ENCODE measurements around the gene RTRAF. TPM values are rescaled to one million over a fixed set of nuclear protein-coding genes. Genes with fewer than 3 reads are reported as not detected.

The RTRAF gene
- total RNA-seq, 1 experiment from 2014 or later = 190 TPM

GRCh38 chr14:52026901-52027300 is 37.6 kb downstream of the RTRAF start (continued):
- no peak for TF ChIP-seq JUND (IDR thresholded peaks at IDR 0.05)
- TF ChIP-seq ZNF274 (IDR thresholded peaks at IDR 0.05; ENCODE audit: low read depth, low read length) = no peak
- no peak for TF ChIP-seq REST (IDR thresholded peaks at IDR 0.05; ENCODE audit: low read depth)
- TF ChIP-seq MAX (IDR thresholded peaks at IDR 0.05) = no peak
- TF ChIP-seq POLR2AphosphoS5 (IDR thresholded peaks at IDR 0.05; ENCODE audit: low read depth, low read length) = no peak

GRCh38 chr14:52029881-52030280 is 40.5 kb downstream of the RTRAF start:
- peaks cover 5 to 9% of the 10 kb centered on the region in 2 experiments; a peak in 2 of 4 replicates for H3K4me1 ChIP-seq (ENCODE audit: control insufficient read depth in 1 of 2, insufficient read depth in 2 of 2, low read length in 2 of 2)
- no peaks in the 10 kb centered on the region for H3K9me2 ChIP-seq (ENCODE audit: insufficient read depth)
- H2AFZ ChIP-seq (ENCODE audit: low read depth, low read length, poor library complexity, severe bottlenecking) = no peak overlapping the region
- H3K4me3 ChIP-seq (replicated peaks in 1 of 2; ENCODE audit: low read depth in 1 of 2, low read length in 2 of 2) = no peak overlapping the region
- no peaks in the 10 kb centered on the region for H3K27me3 ChIP-seq (ENCODE audit: insufficient read depth, low read length)
- H3K4me2 ChIP-seq (ENCODE audit: low read length) = no peak overlapping the region
- no peaks in the 10 kb centered on the region for H3K79me2 ChIP-seq (ENCODE audit: insufficient read depth, low read length)
- RAD21 ChIA-PET (ENCODE audit: low non-redundant PET in 1 of 2, low total read pairs in 2 of 2, uncharacterized antibody in 2 of 2, unreplicated experiment in 2 of 2) = no interaction called here
- no TSS peak for BruUV-seq (replicated peaks)
- CTCF ChIA-PET = no interaction called here
- H3K27ac ChIP-seq (ENCODE audit: low read depth, low read length) = no peak overlapping the region
- no peaks in the 10 kb centered on the region for H4K20me1 ChIP-seq (ENCODE audit: insufficient read depth)
- ATAC-seq (no peak), DNase-seq (ENCODE audit: low read depth, low spot score) (no peak)
- H3K9ac ChIP-seq (ENCODE audit: low read length) = no peak overlapping the region
- no peaks in the 10 kb centered on the region for H3K36me3 ChIP-seq (ENCODE audit: control insufficient read depth in 1 of 2, insufficient read depth in 2 of 2, low read length in 2 of 2)
- intact Hi-C loops (cut with micrococcal nuclease) = no loop called here
- POLR2A ChIA-PET = no interaction called here
- H3K9me3 ChIP-seq (ENCODE audit: control insufficient read depth in 1 of 2, insufficient read depth in 1 of 2, low read depth in 1 of 2, low read length in 2 of 2) = no peaks in the 10 kb centered on the region
- TF ChIP-seq ATF3 (IDR thresholded peaks at IDR 0.05) (no peak), REST (IDR thresholded peaks at IDR 0.05; ENCODE audit: low read depth) (no peak), MAX (IDR thresholded peaks at IDR 0.05) (no peak), ZNF274 (IDR thresholded peaks at IDR 0.05; ENCODE audit: low read depth, low read length) (no peak), SRF (IDR thresholded peaks at IDR 0.05; ENCODE audit: low read depth) (no peak), ELF1 (IDR thresholded peaks at IDR 0.05; ENCODE audit: borderline replicate concordance, low read depth) (no peak), SIN3A (IDR thresholded peaks at IDR 0.05; ENCODE audit: low read depth) (no peak), POLR2A (IDR thresholded peaks at IDR 0.05; ENCODE audit: borderline replicate concordance, extremely low read depth, insufficient read depth, insufficient read length) (no peak), SP1 (IDR thresholded peaks at IDR 0.05; ENCODE audit: low read depth) (no peak), ZBTB33 (IDR thresholded peaks at IDR 0.05; ENCODE audit: extremely low read depth, insufficient replicate concordance, low read length) (no peak), EZH2phosphoT487 (IDR thresholded peaks at IDR 0.05; ENCODE audit: borderline replicate concordance) (no peak), RAD21 (IDR thresholded peaks at IDR 0.05; ENCODE audit: low read depth) (no peak), CEBPB (IDR thresholded peaks at IDR 0.05; ENCODE audit: low read depth) (no peak), CBX3 (IDR thresholded peaks at IDR 0.05; ENCODE audit: low read depth) (no peak)

Measured in HCT116 (cell line).